ENCODE measurements around the gene DRC1. TPM values are rescaled to one million over a fixed set of nuclear protein-coding genes. Genes with fewer than 3 reads are reported as not detected.

The DRC1 gene
- total RNA-seq, 2 experiments from 2014 or later = not detected

DNA sequence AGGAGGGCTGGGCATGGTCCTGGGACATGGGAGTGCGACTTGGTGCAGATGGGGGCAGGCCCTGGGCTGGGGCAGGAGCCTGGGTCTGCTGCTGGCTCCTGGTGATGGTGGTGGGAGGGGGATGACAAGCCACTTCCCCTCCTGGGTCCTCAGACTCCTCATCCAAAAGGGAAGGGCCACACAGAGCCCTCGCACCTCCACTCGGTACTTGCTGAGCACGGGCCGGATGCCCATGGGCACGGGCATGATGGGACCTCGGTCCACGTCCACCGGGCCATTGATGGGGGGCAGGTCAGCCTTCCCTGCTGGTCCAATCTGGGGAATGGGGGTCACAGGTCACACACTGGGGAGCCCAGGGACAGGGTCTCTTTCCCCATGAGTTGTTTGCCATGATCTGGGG is 72.1 kb downstream of the DRC1 start:
- POLR2A ChIA-PET = no interaction called here
- CTCF ChIA-PET = no interaction called here

DNA sequence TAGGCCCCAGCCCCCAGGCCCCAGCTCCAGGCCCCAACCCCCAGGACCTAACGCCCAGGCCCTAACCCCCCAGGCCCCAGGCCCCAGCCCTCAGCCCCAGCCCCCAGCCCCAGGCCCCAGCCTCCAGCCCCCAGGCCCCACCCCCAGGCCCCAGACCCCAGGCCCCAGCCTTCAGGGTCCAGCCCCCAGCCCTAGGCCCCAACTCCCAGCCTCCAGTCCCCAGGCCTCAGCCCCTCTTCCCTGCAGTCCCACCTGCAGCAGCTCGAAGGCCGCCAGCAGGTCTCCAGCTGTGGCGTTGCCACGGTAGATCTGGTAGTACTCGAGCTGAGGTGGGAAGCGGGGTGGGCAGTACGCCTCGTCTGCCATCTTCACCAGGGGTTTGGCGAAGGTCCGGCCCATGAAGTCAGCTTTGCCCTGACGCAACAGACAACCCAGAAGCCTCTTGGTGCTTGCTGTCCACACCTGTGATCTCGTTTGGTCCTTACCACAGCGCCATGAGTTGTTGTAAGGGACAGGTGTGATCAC is 72.6 kb downstream of the DRC1 start:
- ChIA-PET CTCF (no interaction called here), POLR2A (no interaction called here)

DNA sequence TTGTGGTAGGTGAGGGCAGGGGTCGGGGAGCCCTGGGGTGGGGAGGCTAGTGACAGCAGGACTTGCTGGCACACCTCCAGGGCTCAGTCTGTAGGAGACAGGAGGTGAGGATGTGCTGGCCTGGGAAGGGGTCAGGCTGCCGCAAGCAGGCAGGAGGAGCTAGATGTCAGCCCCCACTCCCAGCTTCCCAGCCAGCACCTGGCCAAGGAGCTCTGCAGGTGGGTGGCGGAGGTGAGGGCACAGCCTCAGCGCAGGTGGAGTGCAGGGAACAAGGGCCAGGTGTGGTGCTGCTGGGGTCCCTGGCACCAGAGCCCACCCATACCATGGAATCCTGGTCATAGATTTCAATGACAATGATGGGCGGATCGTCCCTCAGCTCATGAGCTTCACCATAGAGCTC is 73.3 kb downstream of the DRC1 start:
- CTCF ChIA-PET = no interaction called here
- POLR2A ChIA-PET = no interaction called here

DNA sequence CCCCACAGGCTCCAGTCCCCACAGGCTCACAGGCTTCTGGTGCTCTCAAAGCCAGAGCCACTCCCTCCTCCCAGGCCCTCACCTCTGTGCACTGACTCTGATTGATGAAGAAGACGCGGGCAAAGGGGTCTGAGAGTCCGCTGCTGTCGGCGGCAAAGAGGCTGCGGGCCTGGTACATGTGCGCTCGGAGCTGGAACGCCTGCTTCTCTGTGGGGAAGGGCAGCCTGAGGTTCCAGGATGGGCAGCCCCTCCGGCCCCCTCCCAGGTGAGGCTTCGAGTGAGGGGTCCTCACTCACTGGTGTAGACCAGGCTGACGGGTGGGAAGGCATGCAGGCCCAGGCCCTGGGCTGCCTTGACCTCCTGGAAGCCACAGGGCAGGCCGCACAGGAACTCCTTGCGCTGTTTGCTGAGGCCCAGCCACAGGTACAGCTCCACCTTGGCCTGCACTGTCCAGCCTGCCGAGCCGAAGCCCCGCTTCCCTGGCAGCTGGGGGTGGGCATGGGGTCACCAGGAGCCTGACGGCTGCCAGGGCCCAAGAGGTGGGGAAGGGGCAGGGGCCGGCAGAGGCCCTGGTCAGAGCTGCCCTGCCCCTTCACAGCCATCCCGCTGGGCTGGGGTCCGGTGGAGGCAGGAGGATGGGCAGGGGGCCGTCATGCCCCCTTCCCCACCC is 74.2 kb downstream of the DRC1 start:
- CTCF ChIA-PET = no interaction called here
- POLR2A ChIA-PET = no interaction called here

DNA sequence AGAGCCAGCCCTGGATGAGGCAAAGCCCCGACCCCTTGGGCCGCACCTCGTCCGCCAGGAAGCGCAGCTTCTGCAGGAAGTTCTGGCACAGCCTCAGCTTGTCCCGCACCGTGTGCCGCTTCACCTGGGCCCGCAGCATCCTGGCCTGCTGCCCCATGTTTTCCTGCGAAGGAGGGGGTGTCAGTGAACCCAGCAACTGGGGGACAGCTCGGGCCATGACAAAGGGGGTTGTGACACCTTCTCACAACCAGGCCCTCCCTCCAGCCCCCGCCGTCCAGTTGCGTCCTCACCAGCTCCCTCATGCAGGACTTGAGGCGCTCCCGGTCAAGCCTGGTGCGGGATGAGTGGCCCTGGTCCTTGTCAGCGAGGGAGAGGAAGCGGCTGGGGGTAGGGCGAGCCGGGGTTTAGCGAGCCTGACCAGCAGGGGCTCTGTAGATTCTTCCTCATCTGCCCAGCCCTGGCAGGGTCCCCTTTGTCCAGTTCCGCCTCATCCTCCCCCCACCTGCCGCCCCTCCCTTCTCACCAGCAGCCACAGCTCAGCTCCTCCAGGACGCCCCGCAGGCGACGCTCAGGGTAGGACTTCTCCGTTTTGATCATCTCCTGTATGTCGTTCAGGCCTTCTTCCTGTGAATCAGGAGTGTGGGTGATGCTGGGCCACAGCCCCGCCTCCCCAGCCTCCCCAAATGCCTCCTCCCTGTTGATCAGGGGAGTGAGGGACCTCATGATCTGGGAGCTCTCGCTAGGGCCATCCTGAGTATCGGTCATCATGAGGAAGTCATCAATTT is 75.6 kb downstream of the DRC1 start:
- ChIA-PET CTCF (interaction anchor here (1.6 kb wide), 1 partner anchor 10 kb away, joined by 6 read pairs; no protein-coding TSS in a partner anchor), POLR2A (no interaction called here)

DNA sequence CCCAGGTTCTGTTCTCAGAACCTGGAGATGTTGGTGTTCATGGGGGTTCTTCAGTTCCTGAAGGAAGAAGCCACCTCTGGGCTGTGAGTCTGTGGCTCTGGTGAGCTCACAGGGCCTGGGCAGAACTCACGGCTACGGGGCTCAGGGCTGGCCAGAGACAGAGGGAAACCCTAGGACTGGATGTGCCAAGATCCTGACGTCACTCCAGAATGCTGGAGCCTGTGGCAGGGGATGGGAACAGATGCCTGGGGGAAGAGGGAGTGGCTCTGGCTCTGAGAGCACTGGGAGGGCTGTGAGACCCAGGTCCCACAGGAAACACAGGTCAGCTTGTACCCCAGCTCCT is 76.2 kb downstream of the DRC1 start, which contains the start of gene OTOF:
Gene OTOF, minus strand, starts transcription at position 214 of the 343 bp plus-strand sequence.
- ChIA-PET CTCF (interaction anchor here (1.6 kb wide), 1 partner anchor 11 kb away, joined by 6 read pairs; no protein-coding TSS in a partner anchor), POLR2A (no interaction called here)

DNA sequence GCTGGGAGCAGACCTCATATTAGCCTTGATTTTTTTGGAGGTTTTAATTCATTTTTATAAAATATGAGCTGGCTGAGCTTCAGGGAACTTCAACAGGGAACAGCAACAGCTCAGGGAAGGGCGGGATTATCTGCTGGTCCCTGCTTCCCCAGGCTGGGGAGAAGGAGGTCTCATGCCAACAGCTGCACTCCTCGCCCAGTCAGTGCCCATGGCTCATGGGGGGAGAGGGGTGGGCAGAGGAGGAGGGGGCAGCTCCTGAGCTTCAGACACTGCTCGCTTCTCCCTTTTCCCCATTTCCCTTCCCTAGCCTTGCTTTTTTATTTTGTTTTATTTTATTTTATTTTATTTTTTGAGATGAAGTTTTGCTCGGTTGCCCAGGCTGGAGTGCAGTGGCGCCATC is 76.6 kb downstream of the DRC1 start:
- ChIA-PET POLR2A (no interaction called here), CTCF (interaction anchor here (1.6 kb wide), 1 partner anchor 11 kb away, joined by 6 read pairs; no protein-coding TSS in a partner anchor)

DNA sequence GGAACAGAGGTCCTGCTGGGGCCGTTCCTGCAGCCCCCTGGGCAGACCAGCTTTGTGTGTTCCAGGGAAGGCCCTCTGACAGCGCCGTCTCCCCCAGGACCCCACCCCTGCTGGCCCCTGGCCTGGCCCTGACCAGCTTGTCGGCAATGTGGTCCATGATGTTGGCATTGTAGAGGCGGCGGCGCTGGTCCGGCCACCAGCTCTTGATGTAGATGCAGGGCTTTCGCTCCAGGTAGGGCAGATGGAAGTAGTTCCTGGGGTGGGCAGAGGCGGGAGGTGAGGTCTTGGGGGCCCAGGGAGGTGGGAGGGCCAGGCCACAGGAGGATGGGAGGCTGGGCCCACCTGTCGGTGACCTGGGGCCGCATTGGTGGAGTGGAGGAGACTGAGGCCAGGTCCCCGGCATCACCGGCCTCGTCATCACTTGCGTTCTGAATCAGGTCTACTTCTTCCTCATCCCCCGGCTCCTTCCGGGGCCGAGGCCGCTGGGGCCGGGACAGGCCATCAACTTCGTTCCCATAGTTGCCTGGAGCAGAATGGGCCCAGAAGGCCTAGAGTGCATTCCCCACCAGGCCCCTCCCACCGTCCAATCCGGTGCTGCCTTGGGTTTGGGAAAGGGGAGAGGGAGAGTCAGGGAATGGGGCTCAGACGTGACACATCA is 77.5 kb downstream of the DRC1 start:
- POLR2A ChIA-PET = no interaction called here
- CTCF ChIA-PET = no interaction called here

DNA sequence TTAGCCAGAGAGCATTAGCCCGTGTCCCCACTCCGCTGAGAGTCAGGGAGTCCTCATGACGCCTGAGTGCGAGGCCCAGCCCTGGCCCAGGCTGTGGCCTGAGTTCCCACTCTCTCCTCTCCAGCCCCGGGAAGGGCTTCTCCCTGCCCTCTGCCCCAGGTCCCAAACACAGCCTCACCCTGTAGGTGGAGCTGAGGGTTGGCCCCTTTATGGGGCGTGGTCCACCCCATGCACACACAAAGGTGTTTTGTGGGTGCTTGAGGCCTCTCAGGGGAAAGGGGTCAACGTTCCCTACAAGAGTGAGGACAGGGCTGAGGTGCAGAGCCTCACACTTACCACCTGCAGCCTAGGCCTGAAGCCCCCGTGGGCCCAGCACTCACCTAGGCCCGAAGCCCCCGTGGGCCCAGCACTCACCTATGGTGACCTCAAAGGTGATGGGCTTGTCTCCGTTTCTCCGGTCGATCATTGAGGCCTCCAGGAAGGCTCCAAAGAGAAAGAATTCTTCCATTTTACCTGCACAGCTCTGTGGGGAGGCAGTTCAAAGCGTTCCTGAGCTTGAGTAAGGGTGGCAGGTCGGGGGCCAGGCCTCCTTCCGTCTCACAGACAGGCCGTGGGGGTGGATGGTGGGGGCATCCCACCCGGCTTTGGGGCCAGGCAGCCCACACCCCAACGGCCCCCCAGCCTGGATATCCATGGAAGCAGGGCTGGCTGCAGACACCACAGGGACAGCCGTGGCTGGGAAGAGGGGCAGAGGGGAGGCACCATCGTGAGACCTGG is 78.3 kb downstream of the DRC1 start:
- ChIA-PET POLR2A (no interaction called here), CTCF (no interaction called here)

DNA sequence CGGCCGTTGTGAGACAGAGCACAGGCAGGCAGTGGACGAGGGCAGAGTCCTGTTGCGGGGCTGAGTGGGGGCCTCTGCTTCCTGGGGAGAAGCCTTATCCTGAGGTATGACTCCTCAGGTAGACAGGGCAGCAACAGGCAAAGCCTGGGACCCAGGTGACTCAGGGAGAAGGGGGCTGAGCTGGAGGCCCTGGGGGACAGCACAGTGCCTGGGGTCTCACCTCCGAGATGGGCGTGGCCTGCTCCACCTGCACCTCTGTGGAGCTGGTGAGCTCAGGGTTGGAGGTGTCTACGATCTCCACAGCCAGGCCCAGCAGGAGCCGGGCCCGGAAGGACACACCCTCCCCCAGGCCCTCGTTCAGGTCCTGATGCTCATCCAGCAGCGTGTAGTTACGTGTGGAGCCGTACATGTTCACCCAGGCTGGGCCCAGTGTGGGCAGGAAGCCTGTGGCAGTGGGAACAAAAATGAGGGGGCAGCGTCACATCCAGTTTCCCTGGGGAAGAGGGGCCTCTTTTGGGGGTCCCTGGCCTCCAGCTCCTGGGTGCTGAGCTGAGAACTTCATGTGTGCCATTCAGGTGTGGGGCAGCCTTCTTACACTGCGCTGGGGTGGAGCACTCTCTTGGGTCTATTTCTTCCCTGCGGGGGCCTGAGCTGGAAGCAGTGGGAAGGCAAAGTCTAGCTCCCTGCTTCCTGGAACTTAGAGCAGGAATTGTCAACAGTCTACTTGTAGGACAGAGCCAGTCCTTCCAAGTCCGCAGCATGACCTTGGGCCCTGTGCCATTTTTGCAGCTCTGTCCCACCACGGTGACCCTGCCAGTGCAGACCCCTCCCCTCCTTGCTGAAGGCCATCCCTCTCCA is 79.1 kb downstream of the DRC1 start:
- ChIA-PET CTCF (no interaction called here), POLR2A (no interaction called here)

DNA sequence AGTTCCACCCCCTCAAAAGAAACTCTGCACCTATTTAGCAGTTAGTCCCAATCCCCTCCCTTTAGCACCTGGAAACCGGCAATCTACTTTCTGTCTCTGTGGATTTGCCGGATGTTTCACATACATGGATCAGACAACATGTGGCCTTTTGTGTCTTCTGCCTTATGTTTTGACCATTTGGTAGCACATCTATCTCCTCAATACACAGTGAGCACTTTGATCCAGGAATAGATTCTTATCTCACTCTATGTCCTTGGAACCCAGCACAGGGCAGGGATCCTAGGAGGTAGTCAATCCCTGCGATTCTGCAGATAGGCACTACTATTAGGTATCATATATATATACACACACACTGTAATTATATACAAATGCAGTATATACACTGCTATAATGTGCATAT is 80.0 kb downstream of the DRC1 start:
- POLR2A ChIA-PET = no interaction called here
- CTCF ChIA-PET = no interaction called here

DNA sequence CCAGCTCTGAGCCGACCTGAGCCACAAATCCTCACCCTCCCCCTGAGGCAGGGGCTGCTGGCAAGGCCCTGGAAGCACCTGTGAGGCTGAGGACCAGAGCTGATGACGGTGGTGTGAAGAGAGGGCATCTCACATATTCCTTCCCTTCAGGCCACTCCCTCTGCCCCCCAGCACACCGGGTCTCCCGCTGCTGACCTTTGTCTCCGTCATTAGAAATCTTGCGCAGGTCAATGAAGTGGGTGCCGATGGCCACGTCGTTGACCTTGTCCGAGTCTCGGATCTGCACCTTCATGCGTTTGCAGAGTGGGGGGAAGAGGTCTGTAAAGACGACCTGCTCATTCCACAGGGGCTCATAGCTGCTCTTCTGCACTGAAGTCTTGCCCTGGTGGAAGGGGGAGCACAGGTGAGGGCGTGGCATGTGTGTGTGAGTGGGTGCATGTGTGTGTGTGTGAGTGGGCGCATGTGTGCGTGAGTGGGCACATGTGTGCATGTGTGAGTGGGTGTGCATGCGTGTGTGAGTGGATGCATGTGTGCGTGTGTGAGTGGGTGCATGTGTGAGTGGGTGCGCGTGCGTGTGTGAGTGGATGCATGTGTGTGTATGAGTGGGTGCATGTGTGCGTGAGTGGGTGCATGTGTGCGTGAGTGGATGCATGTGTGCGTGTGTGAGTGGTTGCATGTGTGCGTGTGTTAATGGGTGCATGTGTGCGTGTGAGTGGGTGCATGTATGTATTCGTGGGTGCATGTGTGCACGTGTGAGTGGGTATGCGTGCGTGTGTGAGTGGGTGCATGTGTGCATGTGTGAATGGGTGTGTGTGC is 80.7 kb downstream of the DRC1 start:
- POLR2A ChIA-PET = no interaction called here
- CTCF ChIA-PET = no interaction called here

DNA sequence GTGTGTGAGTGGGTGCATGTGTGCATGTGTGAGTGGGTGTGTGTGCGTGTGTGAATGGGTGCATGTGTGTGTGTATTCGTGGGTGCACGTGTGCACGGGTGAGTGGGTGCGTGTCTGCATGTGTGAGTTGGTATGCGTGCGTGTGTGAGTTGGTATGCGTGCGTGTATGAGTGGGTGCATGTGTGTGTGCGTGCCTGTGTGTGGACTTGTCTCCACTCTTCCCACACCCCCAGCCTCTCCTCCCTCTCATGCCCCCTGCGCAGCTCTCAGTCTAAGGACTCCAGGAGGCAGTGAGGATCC is 81.3 kb downstream of the DRC1 start:
- POLR2A ChIA-PET = no interaction called here
- CTCF ChIA-PET = no interaction called here

DNA sequence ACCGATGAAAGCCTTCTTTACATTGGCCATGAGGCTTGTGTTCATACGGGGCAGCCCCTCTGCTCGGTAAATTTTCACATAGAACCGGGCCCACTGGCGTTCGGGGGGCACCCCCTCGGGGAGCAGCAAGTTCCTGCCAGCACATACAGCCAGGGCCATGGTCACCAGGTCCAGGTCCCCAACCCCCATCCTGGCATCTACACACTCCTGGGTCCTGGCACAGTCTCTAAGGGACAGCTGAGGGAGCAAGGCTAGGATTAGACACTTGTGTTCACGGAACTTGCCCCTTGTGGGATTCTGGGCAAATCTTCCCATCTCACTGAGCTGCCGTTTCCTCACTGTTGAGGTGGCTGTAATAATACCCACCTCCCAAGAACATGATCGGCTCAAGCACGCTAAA is 81.8 kb downstream of the DRC1 start:
- CTCF ChIA-PET = interaction anchor here (0.6 kb wide), 1 partner anchor 66 kb away, joined by 4 read pairs; no protein-coding TSS in a partner anchor

DNA sequence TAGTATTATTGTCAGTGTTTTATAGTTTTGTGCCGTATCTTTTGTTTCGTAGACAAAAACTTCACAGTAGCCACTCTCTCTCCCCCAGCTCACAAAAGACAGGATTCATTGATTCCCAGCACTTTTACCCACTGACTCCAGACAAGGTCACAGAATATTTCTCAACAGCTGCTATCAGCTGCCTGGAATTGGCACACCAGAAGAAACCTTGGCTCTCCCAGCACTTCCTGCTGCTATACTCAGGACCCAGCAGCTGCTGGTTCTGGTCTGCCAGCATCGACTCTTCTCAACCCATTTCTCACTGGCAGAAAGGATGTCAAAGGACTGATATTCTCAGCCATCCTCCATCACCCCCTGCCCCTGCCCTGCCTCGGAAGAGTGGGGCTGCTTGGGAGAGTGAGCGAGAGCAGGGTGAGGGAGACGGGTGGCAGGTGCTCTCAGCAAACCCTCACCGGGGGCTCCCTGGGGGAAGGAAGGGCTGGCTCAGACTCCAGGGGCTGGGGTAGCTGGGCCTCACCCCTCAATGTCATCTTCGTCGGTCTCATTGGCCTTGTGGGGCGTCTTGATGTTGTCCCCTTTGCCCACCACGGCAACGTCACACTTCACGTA is 82.3 kb downstream of the DRC1 start:
- POLR2A ChIA-PET = no interaction called here
- CTCF ChIA-PET = no interaction called here

More for the DNA sequence above, 81.8 kb downstream of the DRC1 start:
- POLR2A ChIA-PET = no interaction called here

DNA sequence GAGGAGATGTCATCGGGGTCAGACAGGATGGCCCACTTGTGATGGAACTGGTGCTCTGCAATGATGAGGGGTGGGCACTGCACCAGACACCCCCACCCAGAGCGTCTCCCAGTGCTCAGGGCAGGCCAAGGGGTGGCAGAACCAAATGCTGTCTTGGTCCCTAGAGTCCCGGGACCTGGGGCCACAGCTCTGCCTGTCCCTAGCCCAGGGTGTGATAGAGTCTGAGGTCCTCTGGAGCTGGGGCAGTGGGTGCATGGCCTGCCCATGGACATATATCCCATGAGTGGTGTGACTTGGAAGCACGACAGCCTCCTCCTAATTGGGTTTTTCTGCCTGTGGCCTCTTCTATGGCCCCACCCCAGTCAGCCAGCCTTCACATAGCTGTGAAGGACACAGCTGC is 82.9 kb downstream of the DRC1 start:
- POLR2A ChIA-PET = no interaction called here
- CTCF ChIA-PET = no interaction called here

DNA sequence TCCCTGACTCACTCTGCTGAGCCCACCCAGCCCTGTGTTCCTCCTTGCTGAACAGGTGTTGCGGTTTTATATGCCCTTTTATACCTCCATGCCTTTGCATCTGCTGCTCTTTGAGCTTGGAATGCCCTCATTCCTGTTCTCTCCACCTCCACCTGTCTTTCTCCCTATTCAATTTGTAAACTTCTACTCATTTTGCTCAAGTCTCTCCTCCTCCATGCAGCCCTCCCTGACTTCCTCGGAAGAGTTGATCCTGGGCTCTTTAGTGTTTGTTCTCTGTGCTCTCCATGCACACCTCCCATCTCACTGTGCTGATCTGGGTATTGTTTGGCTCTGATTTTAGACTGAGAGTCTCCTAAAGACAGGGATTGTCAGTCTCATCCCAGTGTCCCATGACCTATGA is 83.4 kb downstream of the DRC1 start:
- ChIA-PET POLR2A (no interaction called here), CTCF (no interaction called here)

DNA sequence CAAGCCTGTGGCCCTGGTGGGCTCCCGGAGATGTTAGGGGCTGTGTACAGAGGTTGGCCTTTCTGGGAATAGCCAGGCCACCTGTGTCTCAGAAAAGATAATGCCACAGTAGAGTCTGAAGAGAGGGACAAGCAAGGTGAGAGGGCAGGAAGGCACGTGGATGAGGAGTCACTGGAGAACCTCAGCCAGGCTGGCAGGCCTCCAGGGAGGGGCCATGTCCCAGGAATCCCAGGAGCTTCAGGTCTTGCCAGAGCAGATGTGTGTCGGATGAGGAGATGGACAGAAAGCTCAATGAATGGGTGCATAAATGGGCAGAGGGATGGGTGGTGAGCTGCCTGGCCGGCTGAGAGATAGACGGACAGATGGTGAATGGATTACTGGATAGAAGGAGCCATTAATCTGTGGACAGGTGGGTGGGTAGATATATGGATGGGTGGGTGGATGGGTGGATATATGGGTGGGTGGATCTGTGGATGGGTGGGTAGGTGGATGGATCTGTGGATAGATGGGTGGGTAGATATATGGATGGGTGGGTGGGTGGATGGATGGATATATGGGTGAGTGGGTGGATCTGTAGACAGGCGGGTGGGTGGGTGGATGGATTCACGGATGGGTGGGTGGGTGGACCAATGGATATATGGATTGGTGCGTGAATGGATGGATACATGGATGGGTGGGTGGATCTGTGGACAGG is 84.2 kb downstream of the DRC1 start:
- POLR2A ChIA-PET = no interaction called here

More for the DNA sequence above, 84.2 kb downstream of the DRC1 start:
- CTCF ChIA-PET = no interaction called here
